Skeletal muscle satellite cell (primary cell): ENCODE data around the gene PXT1.
A peak's percentile ranks its signal among the peaks of the same experiment; 100 is the strongest.
"Not testable (repeated sequence)": the region's sequence is repeated elsewhere in the genome, so short reads cannot be mapped to it uniquely, and the experiment has no call there.

Source experiments
- H3K27me3 ChIP-seq: 2 replicates; pipeline ENCODE4 v1.7.0; 2013; ENCODE audit warnings: low read length; ENCODE audit not compliant: control insufficient read depth, insufficient read depth
- H3K36me3 ChIP-seq: 2 replicates; pipeline ENCODE4 v1.7.0; 2013; ENCODE audit warnings: mild to moderate bottlenecking, control low read depth, low read length; ENCODE audit not compliant: insufficient read depth
- H3K4me1 ChIP-seq: 2 replicates; pipeline ENCODE4 v1.7.0; 2013; ENCODE audit warnings: low read length; ENCODE audit not compliant: control insufficient read depth, insufficient read depth
- H3K4me2 ChIP-seq: 2 replicates; pipeline ENCODE4 v1.7.0; 2013; ENCODE audit warnings: mild to moderate bottlenecking, low read length
- H3K4me3 ChIP-seq: 2 replicates; pipeline ENCODE4 v1.7.0; 2013; ENCODE audit warnings: low read length
- H3K9ac ChIP-seq: 2 replicates; pipeline ENCODE4 v1.7.0; 2013; ENCODE audit warnings: mild to moderate bottlenecking, low read depth, low read length, moderate library complexity
- H3K9me3 ChIP-seq: replicated peaks from 2 replicates; pipeline ENCODE4 v1.7.0; 2013; ENCODE audit warnings: mild to moderate bottlenecking, control low read depth, low read length

PXT1 gene

GRCh38 chr6:36364061-36364635 is 78.5 kb downstream of the PXT1 start:
- H3K9ac ChIP-seq, H3K4me2 ChIP-seq, H3K4me3 ChIP-seq, H3K36me3 ChIP-seq, H3K9me3 ChIP-seq, H3K4me1 ChIP-seq: not testable (repeated sequence)
- peaks cover 30% of the 10 kb centered on the region for H3K27me3 ChIP-seq

- not testable (repeated sequence) for H3K4me3 ChIP-seq, H3K36me3 ChIP-seq, H3K9me3 ChIP-seq, H3K9ac ChIP-seq, H3K4me1 ChIP-seq, H3K4me2 ChIP-seq
- H3K27me3 ChIP-seq, result peaks cover 32% of the 10 kb centered on the region
Observed at GRCh38 chr6:36363371-36363752, 79.3 kb downstream of the PXT1 start.

GRCh38 chr6:36362551-36363370 is 79.9 kb downstream of the PXT1 start:
- Histone ChIP-seq H3K9ac (no peak overlapping the region), H3K4me1 (peaks cover 10% of the 10 kb centered on the region), H3K4me2 (no peak overlapping the region), H3K4me3 (no peak overlapping the region), H3K36me3 (no peaks in the 10 kb centered on the region), H3K27me3 (peaks cover 36% of the 10 kb centered on the region), H3K9me3 (no peaks in the 10 kb centered on the region)

- Histone ChIP-seq H3K4me2 (no peak overlapping the region), H3K9me3 (no peaks in the 10 kb centered on the region), H3K36me3 (no peaks in the 10 kb centered on the region), H3K4me3 (no peak overlapping the region), H3K27me3 (peaks cover 37% of the 10 kb centered on the region), H3K4me1 (peaks cover 10% of the 10 kb centered on the region), H3K9ac (no peak overlapping the region)
Observed at GRCh38 chr6:36361071-36361470, 81.6 kb downstream of the PXT1 start.

- no peaks in the 10 kb centered on the region for H3K9me3 ChIP-seq
- H3K27me3 ChIP-seq, result peaks cover 33% of the 10 kb centered on the region
- H3K4me3 ChIP-seq, result no peak overlapping the region
- H3K4me1 ChIP-seq, result peaks cover 10% of the 10 kb centered on the region
- peak overlapping the region; percentile 46 for H3K4me2 ChIP-seq
- H3K9ac ChIP-seq, result no peak overlapping the region
- no peaks in the 10 kb centered on the region for H3K36me3 ChIP-seq
Observed at GRCh38 chr6:36360241-36361054, 82.2 kb downstream of the PXT1 start.

- Histone ChIP-seq H3K4me1 (peaks cover 10% of the 10 kb centered on the region), H3K9ac (no peak overlapping the region), H3K9me3 (no peaks in the 10 kb centered on the region), H3K4me3 (no peak overlapping the region), H3K4me2 (peak overlapping the region; percentile 6), H3K27me3 (peaks cover 28% of the 10 kb centered on the region), H3K36me3 (no peaks in the 10 kb centered on the region)
Observed at GRCh38 chr6:36358226-36358915, 84.3 kb downstream of the PXT1 start.

- Histone ChIP-seq H3K27me3 (peaks cover 27% of the 10 kb centered on the region), H3K9ac (no peak overlapping the region), H3K4me2 (no peak overlapping the region), H3K36me3 (no peaks in the 10 kb centered on the region), H3K4me1 (peaks cover 10% of the 10 kb centered on the region), H3K4me3 (no peak overlapping the region), H3K9me3 (no peaks in the 10 kb centered on the region)
Observed at GRCh38 chr6:36357872-36358225, 84.8 kb downstream of the PXT1 start.

- Histone ChIP-seq H3K9me3 (no peaks in the 10 kb centered on the region), H3K9ac (no peak overlapping the region), H3K4me2 (no peak overlapping the region), H3K4me3 (no peak overlapping the region), H3K4me1 (peaks cover 10% of the 10 kb centered on the region), H3K27me3 (peaks cover 21% of the 10 kb centered on the region), H3K36me3 (no peaks in the 10 kb centered on the region)
Observed at GRCh38 chr6:36355819-36356218, 86.8 kb downstream of the PXT1 start.

GRCh38 chr6:36353411-36353915 is 89.2 kb downstream of the PXT1 start:
- Histone ChIP-seq H3K4me1 (peaks cover 3% of the 10 kb centered on the region), H3K4me3 (no peak overlapping the region), H3K4me2 (no peak overlapping the region), H3K9ac (no peak overlapping the region), H3K27me3 (peaks cover 30% of the 10 kb centered on the region), H3K36me3 (no peaks in the 10 kb centered on the region), H3K9me3 (no peaks in the 10 kb centered on the region)

GRCh38 chr6:36352477-36353157 is 90.0 kb downstream of the PXT1 start:
- Histone ChIP-seq H3K4me2 (no peak overlapping the region), H3K36me3 (no peaks in the 10 kb centered on the region), H3K9ac (no peak overlapping the region), H3K9me3 (no peaks in the 10 kb centered on the region), H3K4me3 (no peak overlapping the region), H3K4me1 (no peaks in the 10 kb centered on the region), H3K27me3 (peaks cover 25% of the 10 kb centered on the region)
